Esophagus squamous epithelium (tissue), 5 donors: ENCODE results near the gene SNAP29. TPM values are rescaled to one million over a fixed set of nuclear protein-coding genes. Genes with fewer than 3 reads are reported as not detected.
A peak's percentile ranks its signal among the peaks of the same experiment; 100 is the strongest.

ENCODE experiments used
- DNase-seq: peaks from one replicate; lab custom pipeline; 2025; lab: John Stamatoyannopoulos, UW
- H3K27ac ChIP-seq, 4 donors: fragments of 200-600 bp; sonication (generic); one replicate each; pipeline ENCODE4 v1.5.1; 2016 to 2019; ENCODE audit warnings: mild to moderate bottlenecking in 1 of 4
- H3K27me3 ChIP-seq, 4 donors: fragments of 200-600 bp; sonication (generic); 1 replicate in 3 of 4; 2 replicates in 1 of 4; pipeline versions ENCODE4 v1.5.1 to v1.6.0; 2017 to 2021; ENCODE audit warnings: antibody characterized with exemption in 1 of 4
- H3K36me3 ChIP-seq, 3 donors: fragments of 200-600 bp; sonication (generic); one replicate each; pipeline ENCODE4 v1.5.1; 2016 to 2019
- H3K4me1 ChIP-seq, 3 donors: fragments of 200-600 bp; sonication (generic); one replicate each; pipeline ENCODE4 v1.5.1; 2017 to 2019
- H3K4me3 ChIP-seq, 4 donors: fragments of 200-600 bp; sonication (generic); 1 replicate in 3 of 4; 2 replicates in 1 of 4; pipeline ENCODE4 v1.5.1; 2016 to 2019; ENCODE audit warnings: mild to moderate bottlenecking in 2 of 4, moderate library complexity in 1 of 4
- H3K9me3 ChIP-seq, 3 donors: fragments of 200-600 bp; sonication (generic); one replicate each; pipeline ENCODE4 v1.5.1; 2016 to 2019
- POLR2A ChIP-seq, 4 donors: fragments of 450-650 bp; IDR thresholded peaks; one replicate each; pipeline ENCODE4 v1.6.1; 2017; ENCODE audit warnings: antibody characterized with exemption in 4 of 4, mild to moderate bottlenecking in 4 of 4, moderate library complexity in 3 of 4
- WGBS, 2 donors: methylation state at CpG; one replicate each; pipeline ENCODE4 v1.1.5; 2018; 5-methylcytosine and 5-hydroxymethylcytosine counted together
- intact Hi-C: fragments of 100-400 bp; cut with DNase I; formaldehyde crosslinking; loops from one replicate; pipeline ENCODE4 v1.15.0; 2022
- total RNA-seq, 4 donors: library from RNA; depleted of rRNA; stranded (reverse); fragments of >200 nt; gene quantifications; one replicate each; pipeline ENCODE4 v1.1.0, GENCODE V29; 2016
- TF ChIP-seq, protein P1 (sequence below), 6 experiments: fragments of 450-650 bp in 4 of 6; fragments of 200-600 bp in 2 of 6; sonication (generic) in 2 of 6; IDR thresholded peaks; one replicate each; pipeline ENCODE4 v1.5.1; 2016 to 2019; ENCODE audit warnings: antibody characterized with exemption in 6 of 6, mild to moderate bottlenecking in 4 of 6, moderate library complexity in 4 of 6
- donor health status: DM: yes; HTN: yes; CAD: no.

Gene SNAP29
- total RNA-seq, 4 donors from 2014 or later = 13.0 to 19.6 (median 17.1) TPM

DNA sequence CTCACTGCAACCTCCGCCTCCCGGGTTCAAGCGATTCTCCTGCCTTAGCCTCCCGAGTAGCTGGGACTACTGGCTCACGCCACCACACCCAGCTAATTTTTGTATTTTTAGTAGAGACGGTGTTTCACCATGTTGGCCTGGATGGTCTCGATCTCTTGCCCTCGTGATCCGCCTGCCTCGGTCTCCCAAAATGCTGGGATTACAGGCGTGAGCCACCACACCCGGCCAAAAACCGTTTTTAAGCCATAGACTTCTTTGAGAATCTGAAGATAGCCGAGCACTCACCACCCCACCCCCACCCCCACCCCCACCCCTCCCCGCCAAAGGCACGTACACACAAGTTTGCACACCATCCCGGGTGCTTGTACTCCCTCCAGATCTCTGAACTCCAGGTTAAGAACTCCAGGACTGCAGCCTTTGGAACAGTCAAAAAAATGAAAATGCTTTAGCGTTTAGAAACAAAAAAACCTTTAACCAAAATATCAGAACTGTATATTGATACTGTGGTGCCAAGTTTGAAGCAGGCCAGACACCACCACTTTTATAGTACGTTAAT is 59.9 kb downstream of the SNAP29 start:
- Histone ChIP-seq H3K27ac (peak overlapping the region; percentile 79 to 100 (median 96)), H3K9me3 (no peaks in the 10 kb centered on the region), H3K4me1 (peaks cover 25 to 65% (median 43%) of the 10 kb centered on the region in 3 donors), H3K4me3 (peak overlapping the region; percentile 74 to 100 (median 90)), H3K36me3 (peaks cover 0 to under 1% (median 0%) of the 10 kb centered on the region in 3 donors), H3K27me3 (no peaks in the 10 kb centered on the region)
- DNase-seq = no peak
- WGBS, 2 donors = 0% methylated on average over 13 to 16 of the region's 19 CpGs
- TF ChIP-seq, protein P1, sequence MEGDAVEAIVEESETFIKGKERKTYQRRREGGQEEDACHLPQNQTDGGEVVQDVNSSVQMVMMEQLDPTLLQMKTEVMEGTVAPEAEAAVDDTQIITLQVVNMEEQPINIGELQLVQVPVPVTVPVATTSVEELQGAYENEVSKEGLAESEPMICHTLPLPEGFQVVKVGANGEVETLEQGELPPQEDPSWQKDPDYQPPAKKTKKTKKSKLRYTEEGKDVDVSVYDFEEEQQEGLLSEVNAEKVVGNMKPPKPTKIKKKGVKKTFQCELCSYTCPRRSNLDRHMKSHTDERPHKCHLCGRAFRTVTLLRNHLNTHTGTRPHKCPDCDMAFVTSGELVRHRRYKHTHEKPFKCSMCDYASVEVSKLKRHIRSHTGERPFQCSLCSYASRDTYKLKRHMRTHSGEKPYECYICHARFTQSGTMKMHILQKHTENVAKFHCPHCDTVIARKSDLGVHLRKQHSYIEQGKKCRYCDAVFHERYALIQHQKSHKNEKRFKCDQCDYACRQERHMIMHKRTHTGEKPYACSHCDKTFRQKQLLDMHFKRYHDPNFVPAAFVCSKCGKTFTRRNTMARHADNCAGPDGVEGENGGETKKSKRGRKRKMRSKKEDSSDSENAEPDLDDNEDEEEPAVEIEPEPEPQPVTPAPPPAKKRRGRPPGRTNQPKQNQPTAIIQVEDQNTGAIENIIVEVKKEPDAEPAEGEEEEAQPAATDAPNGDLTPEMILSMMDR (IDR thresholded peaks at IDR 0.05) = no peak
- TF ChIP-seq POLR2A (IDR thresholded peaks at IDR 0.05) = no peak
- intact Hi-C loops = loop anchor here (10.0 kb wide), 1 partner anchor 54 kb away; no protein-coding TSS in a partner anchor

DNA sequence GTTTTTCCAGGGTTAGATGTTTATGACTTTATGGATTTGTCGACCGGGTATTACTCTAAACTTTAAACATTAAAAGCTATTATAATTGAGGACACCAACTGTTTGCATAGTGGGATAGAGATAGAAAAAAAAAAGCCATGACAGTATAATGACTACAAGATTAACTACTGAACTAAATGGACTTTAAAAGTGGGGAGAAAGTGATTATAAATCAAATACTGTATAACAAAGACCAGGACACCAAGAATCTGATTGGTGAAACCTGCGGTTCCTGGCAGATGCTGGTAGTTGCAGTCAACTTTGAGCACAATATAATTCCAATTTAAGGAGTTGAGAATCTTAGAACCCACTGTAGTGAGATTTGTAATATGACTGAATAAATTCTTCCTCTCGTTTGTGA is 60.9 kb downstream of the SNAP29 start:
- DNase-seq = no peak
- Histone ChIP-seq H3K36me3 (peaks cover 0 to 3% (median 0%) of the 10 kb centered on the region in 3 donors), H3K9me3 (no peaks in the 10 kb centered on the region), H3K27me3 (no peaks in the 10 kb centered on the region), H3K4me1 (peaks cover 25 to 75% (median 43%) of the 10 kb centered on the region in 3 donors), H3K4me3 (peak overlapping the region; percentile 74 to 100 (median 90)), H3K27ac (peak overlapping the region; percentile 22 to 100 (median 96))
- TF ChIP-seq, protein P1 (IDR thresholded peaks at IDR 0.05) = no peak
- TF ChIP-seq POLR2A (IDR thresholded peaks at IDR 0.05) = no peak
- WGBS, 2 donors = 5 to 7% methylated on average over 4 of the region's 4 CpGs
- intact Hi-C loops = loop anchor here (10.0 kb wide), 1 partner anchor 55 kb away; no protein-coding TSS in a partner anchor

DNA sequence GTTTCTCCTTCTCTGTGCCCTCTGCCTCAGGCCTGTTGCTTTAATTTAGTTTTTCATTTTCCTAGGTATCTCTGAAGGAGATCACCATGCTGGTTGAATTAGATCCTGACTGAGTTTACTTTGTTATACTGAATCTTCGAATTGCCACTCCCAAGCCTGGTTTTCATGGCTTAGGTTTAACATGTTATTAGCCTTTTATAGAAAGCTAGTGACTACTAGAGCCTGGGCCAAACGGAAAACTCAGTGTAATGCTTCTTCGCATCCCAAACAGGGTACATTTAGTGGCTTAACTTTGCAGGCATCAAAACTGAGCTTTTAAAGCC is 62.0 kb downstream of the SNAP29 start:
- DNase-seq = no peak
- Histone ChIP-seq H3K9me3 (no peaks in the 10 kb centered on the region), H3K27me3 (no peaks in the 10 kb centered on the region), H3K36me3 (peaks cover 0 to 3% (median 0%) of the 10 kb centered on the region in 3 donors), H3K4me3 (peak overlapping the region; percentile 74 to 100 (median 90)), H3K4me1 (peaks cover 25 to 80% (median 43%) of the 10 kb centered on the region in 3 donors), H3K27ac (peak overlapping the region; percentile 22 to 100 (median 96))
- TF ChIP-seq, protein P1 (IDR thresholded peaks at IDR 0.05) = no peak
- no peak for TF ChIP-seq POLR2A (IDR thresholded peaks at IDR 0.05)
- intact Hi-C loops = no loop called here
- WGBS, 2 donors = 24 to 30% methylated on average over 3 of the region's 3 CpGs

DNA sequence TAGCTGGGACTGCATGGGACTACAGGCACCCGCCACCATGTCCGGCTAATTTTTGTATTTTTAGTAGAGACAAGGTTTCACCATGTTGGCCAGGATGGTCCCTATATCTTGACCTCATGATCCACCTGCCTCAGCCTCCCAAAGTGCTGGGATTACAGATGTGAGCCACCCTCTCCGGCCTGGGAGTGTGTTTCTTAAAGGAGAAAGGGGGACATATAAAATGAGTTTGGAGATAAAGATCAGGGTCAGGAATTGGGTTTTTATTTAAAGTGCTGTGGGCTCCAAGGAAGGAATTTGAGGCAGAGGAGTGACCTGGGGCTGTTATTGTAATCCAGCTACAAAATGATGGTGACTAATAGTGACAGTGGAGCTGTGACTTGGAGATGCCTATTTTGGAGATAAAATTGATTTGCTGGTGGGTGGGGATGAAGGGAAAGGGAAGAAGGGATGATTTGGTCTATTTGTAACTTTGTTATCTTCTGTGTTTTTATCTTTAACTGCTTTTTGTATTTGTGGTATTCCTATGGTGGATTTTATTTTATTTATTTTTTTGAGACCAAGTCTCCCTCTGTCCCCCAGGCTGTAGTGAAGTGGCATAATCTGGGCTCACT is 63.4 kb downstream of the SNAP29 start:
- Histone ChIP-seq H3K4me1 (peaks cover 21 to 83% (median 46%) of the 10 kb centered on the region in 3 donors), H3K27me3 (no peaks in the 10 kb centered on the region), H3K27ac (peak overlapping the region in 1 of 4 donors; percentile 9), H3K36me3 (peaks cover 0 to 3% (median 0%) of the 10 kb centered on the region in 3 donors), H3K4me3 (no peak overlapping the region), H3K9me3 (no peaks in the 10 kb centered on the region)
- WGBS, 2 donors = 0 to 61% methylated on average over 1 to 3 of the region's 3 CpGs
- DNase-seq = no peak
- intact Hi-C loops = no loop called here
- no peak for TF ChIP-seq POLR2A (IDR thresholded peaks at IDR 0.05)
- TF ChIP-seq, protein P1 (IDR thresholded peaks at IDR 0.05) = no peak

DNA sequence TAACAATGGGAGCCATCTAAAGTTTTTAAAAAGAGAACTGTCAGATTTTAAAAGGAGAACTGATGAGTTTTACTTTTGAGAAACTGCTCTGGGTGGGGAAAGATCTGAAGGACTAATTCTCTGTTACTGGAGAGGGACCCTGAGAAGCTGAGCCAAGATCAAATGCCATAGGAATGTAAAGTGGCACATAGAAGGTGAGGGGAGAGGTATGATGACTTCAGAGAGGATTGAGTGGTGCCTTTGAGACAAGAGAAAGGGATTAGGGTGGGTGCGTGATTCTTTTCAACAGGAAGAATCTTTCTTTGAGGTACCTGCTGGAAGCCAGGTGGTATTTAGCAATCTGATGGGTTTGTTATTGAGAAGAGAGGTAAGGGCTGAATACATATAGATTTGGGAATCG is 67.4 kb downstream of the SNAP29 start:
- intact Hi-C loops = no loop called here
- Histone ChIP-seq H3K27ac (no peak overlapping the region), H3K4me3 (no peak overlapping the region), H3K36me3 (peaks cover 0 to 3% (median 0%) of the 10 kb centered on the region in 3 donors), H3K4me1 (peaks cover 5 to 73% (median 37%) of the 10 kb centered on the region in 3 donors), H3K27me3 (no peaks in the 10 kb centered on the region), H3K9me3 (no peaks in the 10 kb centered on the region)
- 63 to 71% methylated on average over 2 of the region's 2 CpGs for WGBS, 2 donors
- TF ChIP-seq, protein P1 (IDR thresholded peaks at IDR 0.05) = no peak
- TF ChIP-seq POLR2A (IDR thresholded peaks at IDR 0.05) = no peak
- DNase-seq = no peak
